GM19455 (cell line): Measurements from ENCODE around the gene SKI.

Experiments used
- ATAC-seq: cut with Tn5 transposase; IDR thresholded peaks from one replicate; pipeline ENCODE4 v1.9.1; 2021; ENCODE audit not compliant: unreplicated experiment

SKI gene

DNA sequence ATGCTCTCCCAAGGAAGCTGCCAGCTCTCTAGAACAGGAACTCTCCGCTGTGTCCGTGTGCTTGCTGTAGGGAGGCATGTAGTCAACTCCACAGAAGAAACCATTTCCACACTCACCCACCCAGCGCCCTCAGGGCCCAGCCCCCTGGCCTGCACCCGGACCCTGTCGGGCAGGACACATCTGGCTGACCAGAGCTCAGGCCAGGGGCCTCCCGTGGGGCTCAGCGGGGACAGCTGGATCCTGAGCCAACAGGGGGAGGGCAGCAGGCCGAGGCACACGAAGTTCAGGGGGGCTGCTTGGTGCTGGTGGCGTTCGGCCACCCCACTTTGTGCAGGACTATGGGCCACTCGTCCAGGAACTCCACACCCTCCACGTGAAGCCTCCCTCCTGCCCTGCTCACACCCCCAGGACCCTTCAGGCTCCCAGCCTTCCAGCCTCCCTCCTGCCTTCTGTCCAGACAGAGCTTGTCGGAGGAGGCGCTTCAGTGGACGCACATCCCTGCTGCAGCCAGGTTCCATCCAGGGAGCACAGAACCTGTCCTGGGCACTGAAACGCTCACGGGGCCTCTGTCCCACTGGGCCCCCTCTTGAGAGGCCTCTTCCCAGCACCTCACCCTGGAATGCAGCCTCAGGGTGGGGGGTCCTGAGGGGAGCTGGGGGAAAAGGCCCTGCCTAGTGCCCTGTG lies 18.6 kb upstream of the SKI start:
- no peak for ATAC-seq

DNA sequence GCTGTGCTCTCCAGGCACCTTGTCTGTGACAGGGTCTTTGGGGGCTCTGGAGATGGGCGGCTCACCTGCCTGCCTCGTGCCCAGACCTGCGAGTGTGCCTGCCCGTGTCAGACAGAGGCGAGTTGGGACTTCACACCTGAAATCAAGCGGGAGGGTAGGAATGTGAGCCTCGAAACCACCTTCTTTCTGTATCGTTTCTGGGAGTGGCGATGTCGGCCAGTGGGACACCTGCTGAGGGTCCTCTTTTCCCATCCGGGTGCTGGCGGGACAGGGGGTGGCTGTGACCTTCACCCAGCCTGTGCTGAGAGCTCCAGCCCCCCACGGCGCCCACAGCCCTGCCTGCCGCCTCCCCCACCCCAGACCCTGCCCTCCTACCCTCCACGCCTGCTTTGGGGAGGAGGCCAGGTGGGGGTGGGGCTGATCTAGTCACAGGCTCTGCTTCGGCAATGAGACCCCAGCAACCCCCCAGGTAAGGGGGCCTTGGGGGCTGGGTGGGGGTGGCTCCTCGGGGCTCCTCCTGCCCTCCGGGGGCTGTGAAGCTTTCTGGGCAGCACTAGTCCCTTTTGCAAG lies 17.9 kb upstream of the SKI start:
- no peak for ATAC-seq

DNA sequence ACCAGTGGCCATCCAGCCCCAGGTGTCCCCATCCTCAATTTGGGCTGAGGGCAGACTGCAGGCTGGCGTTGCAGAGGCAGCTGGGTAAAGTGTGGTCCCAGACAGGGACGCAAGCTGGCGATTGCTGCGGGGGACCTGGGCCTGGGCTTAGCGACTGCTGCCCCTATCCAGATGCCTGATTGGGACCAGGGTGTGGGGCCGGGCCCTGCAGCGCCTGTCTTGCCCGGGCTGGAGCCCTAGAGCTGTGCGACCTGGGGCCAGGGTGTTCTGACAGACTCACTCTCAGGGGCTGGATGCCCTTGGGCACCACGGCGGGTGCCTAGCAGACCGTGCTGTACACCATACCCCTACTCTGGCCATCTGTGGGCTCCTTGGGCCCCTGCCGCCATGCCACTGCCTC lies 17.3 kb upstream of the SKI start:
- ATAC-seq: no peak

DNA sequence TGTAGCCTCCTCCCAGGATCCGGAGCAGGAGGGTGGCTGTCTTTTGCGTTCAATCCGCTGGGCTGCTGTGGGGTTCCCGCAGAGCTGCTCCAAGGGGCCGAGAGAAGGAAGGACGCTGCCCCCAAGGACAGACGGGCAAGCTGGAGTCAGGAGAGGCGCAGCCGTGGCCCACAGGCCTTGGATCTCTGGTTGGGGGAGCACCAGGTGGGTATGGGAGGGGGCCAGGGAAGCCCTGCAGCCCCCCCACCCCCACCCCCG lies 15.9 kb upstream of the SKI start:
- ATAC-seq: no peak

DNA sequence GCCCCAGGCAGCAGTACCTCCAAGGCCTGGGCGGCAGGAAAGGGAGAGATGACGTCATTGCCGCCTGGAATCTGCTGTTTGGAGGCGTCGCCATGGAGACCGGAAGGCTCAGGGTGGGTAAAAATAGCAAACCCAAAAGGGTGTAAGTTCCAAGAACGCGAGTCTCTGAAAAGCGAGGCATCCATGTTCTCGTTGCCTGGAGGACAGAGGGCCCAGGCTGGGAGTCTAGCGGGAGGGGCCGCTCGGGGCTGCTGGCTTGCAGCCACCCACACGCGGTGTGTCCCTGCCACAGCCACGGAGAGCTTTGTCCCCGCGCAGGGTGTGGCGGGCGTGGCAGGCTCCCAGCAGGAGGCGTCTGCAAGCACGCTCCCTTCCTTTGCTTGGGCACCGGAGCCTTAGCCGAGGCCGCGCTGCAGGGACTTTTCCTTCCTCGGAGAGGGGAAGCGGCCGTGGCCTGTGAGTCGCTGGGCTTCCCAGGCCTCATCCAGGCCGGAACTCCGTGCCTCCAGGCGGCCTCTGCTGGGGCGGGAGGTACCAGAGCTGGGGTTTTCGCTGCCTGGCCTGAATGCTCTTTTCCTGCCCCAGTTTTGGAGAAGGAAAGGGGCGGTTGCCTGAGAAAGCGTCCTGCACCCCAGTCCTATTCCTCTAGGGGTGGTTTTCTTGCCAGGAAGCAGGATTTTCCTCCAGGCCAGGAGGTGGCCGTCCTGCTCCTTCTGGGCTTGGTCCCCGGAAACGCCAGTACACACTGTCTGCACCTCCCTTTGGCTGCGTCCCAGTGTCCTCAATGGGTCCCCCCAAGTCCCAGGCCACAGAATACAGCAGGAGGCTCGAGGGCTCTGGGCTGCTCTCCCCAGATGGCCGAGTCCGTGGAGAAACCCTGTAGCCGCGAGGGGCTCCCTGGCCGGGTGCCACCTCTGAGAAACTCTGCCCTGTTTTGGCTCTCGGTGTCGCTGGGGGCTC lies 15.3 kb upstream of the SKI start:
- no peak for ATAC-seq

DNA sequence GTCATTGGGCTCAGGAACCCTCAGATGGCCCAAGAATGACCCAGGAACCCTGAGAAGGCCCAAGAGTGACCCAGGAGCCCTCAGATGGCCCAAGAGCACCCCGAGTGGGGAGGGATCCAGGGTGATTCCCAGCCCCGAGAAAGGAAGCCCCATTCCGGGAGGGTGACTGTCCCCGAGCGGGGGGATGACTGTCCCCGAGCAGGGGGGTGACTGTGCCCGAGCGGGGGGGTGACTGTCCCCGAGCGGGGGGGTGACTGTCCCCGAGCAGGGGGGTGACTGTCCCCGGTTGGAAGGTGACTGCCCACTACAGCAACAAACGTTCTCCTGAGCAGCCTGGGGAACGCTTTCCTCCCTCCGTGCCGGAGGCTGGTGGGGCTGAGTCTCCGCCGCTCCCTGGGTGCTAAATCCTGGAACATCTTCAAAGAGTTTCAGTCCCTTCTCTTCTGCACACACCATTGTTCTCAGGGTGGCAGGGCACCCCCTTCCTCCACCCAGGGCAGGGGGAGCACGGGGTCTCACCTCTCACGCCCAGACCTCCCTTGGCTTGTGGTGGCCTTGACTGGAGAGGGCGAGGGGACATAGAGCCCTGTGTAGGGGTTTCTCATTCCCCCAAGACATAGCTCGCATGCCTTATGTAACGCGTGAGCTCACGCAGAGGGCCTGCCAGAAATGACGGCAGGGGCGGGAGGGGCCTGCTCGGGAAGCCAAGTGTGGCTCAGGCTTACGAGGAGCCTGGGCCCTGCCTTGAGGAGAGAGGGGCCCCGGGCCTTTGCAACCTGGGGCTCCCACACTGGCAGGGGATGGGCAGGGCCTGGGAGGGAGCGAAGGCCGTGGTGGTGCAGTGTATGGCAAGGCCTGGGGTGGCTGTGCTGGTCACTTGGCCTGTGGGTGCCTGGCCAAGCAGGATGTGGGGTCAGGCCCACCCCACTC lies 14.3 kb upstream of the SKI start:
- ATAC-seq: no peak

DNA sequence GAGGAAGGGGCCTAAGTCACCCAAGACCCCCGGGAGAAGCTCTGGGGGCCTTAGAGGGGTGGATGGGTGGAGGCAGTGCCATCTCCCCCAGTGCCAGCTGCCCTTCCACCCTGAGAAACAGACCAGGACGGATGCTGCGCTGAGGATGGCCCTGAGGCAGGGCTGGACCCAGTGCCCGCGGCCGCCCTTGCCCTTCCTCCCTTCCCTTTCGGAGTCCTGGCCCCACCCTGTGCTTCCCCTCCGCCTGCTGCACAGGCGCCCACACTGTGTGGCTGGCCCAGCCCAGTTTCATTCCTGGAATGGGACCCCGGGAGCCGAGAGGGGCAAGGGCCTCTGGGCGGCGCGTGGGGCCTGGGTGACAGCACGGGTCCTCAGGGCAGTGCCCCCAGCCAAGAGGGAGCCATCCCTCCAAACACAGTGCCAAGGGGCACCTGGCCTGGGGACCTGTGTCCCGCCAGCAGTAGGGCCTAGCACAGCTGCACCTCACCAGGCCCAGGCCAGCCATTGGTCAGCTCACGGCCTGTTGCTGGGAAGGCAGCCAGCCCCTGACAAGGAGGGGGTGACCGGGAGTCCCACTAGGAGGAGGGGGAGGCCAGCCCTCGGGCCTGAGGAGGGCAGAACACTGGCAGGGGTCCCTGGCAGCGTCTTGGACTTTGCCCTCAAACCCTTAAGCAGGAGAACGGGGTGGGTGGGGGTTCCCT lies 13.4 kb upstream of the SKI start:
- ATAC-seq: no peak

DNA sequence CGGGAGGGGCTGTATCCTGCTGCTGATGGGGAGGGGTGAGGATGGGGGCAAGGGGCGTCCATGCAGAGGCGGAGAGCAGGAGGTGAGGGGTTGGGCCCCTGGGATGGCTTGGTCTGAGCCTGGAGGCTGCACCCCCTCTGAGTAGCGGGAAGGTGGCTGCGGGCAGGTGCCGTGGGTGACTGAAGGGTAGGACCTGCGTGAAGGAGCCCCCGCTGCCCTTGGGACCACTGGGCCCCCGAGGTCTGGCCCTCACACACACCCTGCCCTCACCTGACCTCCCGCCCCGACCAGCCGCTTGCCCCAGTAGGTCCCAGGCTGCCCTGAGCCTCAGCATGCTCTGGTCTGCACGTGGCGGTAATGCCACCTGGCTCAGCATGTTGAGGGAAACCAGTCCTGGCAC lies 12.8 kb upstream of the SKI start:
- ATAC-seq: no peak

DNA sequence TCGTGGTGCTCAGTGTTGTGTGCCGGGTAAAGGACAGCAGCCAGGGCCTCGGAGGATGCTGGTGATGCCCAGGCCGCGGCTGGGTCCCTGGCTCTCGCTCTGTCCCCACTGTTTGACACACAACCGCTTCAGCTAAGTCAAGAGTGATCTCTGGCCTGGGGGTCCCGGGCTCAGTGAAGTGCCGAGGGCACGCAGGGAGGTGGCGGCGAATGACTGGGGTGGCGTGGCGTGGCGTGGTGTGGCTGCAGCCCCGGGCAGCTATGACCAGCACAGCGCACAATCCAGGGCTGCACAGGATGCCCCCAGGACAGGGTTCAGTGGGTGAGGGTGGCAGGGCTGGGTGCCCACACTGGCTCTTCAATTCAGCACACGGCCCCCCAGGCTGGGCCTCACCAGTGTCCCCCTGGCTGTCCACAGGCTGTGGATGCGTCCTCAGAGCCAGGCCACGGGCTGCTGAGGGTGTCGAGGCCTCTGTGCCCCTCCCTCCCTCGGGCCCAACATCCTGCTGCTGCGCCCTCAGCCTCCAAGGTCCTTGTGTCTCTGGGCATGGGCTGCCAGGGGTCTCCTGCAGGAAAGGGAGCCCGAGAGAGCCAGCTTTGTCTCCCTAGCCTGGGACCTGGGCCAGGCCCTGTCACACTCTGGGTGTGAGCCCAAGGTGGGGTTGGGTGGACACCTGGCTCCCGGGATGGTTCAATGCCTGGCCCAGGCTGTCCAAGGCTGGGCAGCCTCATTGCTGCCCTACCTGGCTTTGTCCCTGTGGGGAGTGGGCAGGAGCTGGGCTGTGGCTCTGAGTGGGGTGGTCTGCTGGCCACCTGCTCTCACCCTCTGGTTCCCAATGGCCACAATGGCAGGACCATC lies 12.0 kb upstream of the SKI start:
- no peak for ATAC-seq

DNA sequence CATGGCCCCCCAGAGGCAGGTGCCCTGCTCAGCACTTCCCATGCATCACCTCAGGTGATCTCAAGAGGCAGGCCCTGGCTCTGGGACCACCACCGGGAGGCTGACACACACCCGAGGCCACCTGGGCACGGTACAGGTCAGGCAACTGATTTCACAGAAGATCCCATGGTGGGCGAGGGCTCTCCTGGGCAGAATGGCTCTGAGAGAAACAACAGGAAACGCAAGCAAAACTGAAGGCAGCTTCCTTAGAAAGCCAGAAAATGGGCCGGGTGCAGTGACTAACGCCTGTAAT lies 11.4 kb upstream of the SKI start:
- ATAC-seq: no peak

DNA sequence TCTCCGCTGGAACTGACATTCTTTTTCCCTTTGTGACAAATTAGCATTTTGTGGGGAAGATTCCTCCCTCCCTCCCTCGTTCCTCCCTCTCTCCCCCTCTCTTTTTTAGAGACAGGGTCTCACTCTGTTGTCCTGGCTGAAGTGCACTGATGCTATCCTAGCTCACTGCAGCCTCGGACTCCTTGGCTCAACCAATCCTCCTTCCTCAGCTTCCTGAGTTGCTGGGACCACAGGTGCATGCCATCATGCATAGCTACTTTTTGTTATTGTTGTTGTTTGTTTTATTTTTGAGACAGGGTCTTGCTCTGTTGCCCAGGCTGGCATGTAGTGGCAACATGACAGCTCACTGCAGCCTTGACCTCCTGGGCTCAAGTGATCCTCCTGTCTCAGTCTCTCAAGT lies 6.8 kb upstream of the SKI start:
- no peak for ATAC-seq

DNA sequence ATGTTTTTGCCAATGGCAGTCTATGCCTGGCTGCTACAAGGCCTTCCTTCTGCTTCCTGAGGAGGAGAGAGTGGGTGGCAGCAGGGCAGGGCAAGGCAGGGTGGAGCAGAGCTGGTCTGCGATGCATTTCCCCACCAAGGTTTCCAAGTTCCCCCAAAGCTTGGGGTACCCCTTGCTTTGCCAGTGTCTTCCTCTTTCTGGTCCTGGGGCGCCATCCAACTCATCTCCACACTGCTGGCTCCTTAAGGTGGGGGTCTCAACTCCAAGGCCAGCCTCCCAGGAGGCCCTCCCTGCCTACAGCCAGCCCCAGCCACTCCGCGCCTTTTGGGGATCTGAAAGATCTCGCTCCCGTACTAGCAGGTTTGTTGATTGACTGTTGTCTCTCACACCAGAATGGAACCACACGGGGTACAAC lies 3.9 kb upstream of the SKI start:
- no peak for ATAC-seq

DNA sequence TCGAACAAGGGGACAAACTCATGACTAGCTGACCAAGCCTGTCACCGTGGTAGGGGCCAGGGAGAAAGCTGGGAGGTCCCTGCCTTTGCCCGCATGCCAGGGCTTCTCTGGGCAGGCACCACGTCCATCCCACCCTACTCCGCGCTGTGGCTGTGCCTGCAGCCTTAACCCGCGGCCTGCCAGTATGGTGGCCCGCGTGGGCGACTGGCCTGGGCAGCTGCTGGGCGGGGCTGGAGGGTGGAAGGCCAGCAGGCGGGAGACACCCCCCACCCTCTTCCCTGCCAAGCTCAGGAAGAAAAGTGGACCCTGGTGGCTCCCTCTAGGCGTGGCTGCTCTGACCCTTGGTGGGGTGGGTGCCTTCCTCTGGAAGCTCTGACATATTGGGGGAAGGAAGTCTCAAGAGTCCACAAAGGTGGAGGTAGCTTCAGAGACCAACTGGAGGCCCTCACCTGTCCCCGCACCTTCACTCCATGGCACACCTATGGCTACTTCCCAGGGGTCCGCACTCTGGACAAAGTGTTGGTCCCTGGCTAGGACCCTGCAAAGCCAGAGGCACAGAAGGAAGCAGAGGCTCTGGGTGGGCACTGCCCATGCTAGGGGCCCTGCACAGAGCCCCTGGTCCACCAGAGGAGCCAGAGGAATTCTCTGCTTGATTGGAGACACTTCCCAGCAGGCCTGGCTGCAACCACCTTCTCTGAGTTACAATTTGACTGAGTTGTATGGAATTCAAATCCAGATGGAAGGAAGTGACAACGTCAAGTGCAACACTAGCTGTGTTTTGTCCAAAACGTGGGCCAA lies 3.3 kb upstream of the SKI start:
- ATAC-seq: no peak

DNA sequence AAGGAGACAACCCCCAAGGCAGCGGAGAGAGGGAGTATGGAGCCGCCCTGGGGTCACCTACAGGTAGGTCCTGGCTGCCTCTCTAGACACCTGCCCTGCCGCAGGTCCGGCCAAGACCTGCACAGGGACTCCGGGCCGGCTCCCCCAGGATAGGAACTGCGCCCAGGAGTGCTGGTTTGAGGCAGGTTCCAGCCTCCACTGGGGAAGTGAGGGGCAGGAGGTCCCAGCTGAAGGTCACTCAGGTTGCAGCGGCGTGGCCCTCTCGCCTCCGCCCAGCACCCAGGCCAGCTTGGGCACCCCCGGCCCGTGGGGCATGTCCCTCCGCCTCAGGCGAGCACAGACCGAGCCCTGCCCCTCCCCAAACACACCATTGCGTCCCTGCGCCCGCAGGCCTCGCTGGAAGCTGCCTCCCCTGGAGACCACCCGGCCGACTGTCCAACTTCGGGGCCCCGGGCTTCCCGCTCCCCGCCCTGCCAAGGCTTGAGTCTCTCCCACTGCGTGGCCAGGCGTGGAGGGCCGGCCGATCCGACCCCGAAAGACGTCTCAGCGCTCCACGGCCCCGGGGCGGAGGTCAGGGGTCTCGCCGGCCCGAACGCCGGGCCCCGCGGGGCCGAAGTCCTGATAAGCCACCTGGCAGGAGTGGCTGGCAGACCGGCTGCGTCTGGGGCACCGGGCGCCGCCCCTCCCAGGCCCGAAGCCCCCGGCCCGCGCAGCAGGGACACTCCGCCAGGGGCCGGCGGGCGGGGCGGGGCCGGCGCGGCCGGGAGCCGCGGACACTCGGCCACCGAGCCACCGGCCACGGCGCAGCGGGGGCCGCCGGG lies 1.4 kb upstream of the SKI start:
- ATAC-seq: peak; percentile 12

DNA sequence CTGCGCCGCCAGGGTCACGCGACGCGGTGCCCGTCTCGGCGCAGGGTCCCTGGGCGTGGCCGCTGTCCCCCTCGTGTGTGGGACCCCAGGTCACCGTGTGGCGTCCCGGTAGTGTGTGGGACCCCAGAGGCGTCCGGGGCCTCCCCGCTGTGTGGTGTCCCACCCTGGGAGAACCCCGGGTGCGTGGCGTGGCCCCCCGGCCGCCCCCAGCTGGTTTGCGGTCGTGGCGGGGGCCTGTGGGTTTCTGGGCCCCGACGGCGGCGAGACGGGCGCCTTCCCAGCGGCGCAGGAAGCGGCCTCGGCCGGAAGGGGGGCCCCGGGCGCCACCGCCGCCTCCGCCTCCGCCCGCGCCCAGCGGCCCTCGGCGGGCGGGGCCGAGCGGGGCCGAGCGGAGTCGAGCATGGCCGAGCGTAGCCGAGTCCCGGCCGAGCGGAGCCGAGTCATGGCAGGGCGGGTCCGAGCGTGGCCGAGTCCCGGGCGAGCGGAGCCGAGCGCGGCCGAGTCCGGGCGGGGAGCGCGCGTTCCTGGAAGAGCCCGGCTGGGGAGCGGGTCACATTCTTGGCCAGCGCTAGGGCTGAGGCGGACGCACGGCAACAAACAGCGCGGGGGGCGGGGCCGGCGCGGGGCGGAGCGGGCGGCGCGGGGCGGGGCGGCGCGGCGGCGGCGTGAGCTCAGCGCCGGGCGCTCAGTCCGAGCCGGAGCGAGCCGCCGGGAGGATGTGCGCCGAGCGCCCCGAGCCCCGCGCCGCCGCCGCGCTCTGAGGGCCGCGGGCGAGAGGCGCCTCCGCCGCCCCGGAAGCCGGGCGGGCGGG lies 568 bp upstream of the SKI start:
- peak; percentile 76 for ATAC-seq

DNA sequence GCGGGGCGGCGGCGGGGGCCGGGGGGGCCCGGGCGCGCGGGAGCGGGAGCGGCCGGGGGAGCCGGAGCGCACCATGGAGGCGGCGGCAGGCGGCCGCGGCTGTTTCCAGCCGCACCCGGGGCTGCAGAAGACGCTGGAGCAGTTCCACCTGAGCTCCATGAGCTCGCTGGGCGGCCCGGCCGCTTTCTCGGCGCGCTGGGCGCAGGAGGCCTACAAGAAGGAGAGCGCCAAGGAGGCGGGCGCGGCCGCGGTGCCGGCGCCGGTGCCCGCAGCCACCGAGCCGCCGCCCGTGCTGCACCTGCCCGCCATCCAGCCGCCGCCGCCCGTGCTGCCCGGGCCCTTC lies 546 bp downstream of the SKI start:
- ATAC-seq: no peak

DNA sequence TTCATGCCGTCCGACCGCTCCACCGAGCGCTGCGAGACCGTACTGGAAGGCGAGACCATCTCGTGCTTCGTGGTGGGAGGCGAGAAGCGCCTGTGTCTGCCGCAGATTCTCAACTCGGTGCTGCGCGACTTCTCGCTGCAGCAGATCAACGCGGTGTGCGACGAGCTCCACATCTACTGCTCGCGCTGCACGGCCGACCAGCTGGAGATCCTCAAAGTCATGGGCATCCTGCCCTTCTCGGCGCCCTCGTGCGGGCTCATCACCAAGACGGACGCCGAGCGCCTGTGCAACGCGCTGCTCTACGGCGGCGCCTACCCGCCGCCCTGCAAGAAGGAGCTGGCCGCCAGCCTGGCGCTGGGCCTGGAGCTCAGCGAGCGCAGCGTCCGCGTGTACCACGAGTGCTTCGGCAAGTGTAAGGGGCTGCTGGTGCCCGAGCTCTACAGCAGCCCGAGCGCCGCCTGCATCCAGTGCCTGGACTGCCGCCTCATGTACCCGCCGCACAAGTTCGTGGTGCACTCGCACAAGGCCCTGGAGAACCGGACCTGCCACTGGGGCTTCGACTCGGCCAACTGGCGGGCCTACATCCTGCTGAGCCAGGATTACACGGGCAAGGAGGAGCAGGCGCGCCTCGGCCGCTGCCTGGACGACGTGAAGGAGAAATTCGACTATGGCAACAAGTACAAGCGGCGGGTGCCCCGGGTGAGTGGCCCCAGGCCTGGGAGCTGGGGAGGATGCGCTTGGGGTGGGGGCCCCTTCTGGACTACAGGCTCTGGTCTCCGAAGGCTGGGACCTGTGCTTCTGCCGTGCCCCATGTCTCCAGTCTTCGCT lies 1.1 kb downstream of the SKI start:
- ATAC-seq: no peak
